GM23338 (cell line): ENCODE measurements around the gene CRIP3.
"Not testable (repeated sequence)": the region's sequence is repeated elsewhere in the genome, so short reads cannot be mapped to it uniquely, and the experiment has no call there.

Experiments used
- CREB1 ChIP-seq: fragments of 250-450 bp; sonication (Bioruptor Pico); IDR thresholded peaks from 2 replicates; pipeline ENCODE4 v1.5.0; 2020; ENCODE audit warnings: low read depth, mild to moderate bottlenecking, moderate library complexity
- EZH2 ChIP-seq: fragments of 200-600 bp; sonication (generic); IDR thresholded peaks from one replicate; pipeline ENCODE4 v1.8.0; 2017; ENCODE audit warnings: antibody characterized with exemption, mild to moderate bottlenecking, low read depth; ENCODE audit not compliant: unreplicated experiment
- EZH2phosphoT487 ChIP-seq: fragments of 200-600 bp; sonication (generic); IDR thresholded peaks from one replicate; pipeline ENCODE4 v1.8.1; 2018; ENCODE audit warnings: antibody characterized with exemption; ENCODE audit not compliant: unreplicated experiment
- JUNB ChIP-seq: IDR thresholded peaks from one replicate; pipeline ENCODE4 v1.6.1; 2016; ENCODE audit warnings: antibody characterized with exemption; ENCODE audit not compliant: unreplicated experiment
- NANOG ChIP-seq: IDR thresholded peaks from 2 replicates; pipeline ENCODE4 v1.6.1; 2016; ENCODE audit warnings: antibody characterized with exemption, borderline replicate concordance
- POLR2AphosphoS5 ChIP-seq: IDR thresholded peaks from 2 replicates; pipeline ENCODE4 v1.6.1; 2016; ENCODE audit warnings: antibody characterized with exemption, low read depth
- ZNF114 ChIP-seq: fragments of 250-450 bp; sonication (Bioruptor Pico); IDR thresholded peaks from 2 replicates; pipeline ENCODE4 v1.5.0; 2020; ENCODE audit warnings: mild to moderate bottlenecking, moderate library complexity
- TF ChIP-seq, protein P1 (sequence below), 2 experiments: fragments of 200-600 bp in 1 of 2; sonication (generic) in 1 of 2; conservative IDR thresholded peaks; 2 replicates each; pipeline versions ENCODE4 v1.5.1 to v1.6.1; 2016 to 2017; ENCODE audit warnings: antibody characterized with exemption in 2 of 2, low read depth in 2 of 2, mild to moderate bottlenecking in 2 of 2, moderate library complexity in 1 of 2
- TF ChIP-seq, protein P2 (sequence below): IDR thresholded peaks from one replicate; pipeline ENCODE4 v1.6.1; 2018; ENCODE audit warnings: antibody characterized with exemption; ENCODE audit not compliant: unreplicated experiment
- TF ChIP-seq, protein P3 (sequence below): IDR thresholded peaks from 2 replicates; pipeline ENCODE4 v1.6.1; 2016; ENCODE audit warnings: antibody characterized with exemption

- TF ChIP-seq, protein P1, sequence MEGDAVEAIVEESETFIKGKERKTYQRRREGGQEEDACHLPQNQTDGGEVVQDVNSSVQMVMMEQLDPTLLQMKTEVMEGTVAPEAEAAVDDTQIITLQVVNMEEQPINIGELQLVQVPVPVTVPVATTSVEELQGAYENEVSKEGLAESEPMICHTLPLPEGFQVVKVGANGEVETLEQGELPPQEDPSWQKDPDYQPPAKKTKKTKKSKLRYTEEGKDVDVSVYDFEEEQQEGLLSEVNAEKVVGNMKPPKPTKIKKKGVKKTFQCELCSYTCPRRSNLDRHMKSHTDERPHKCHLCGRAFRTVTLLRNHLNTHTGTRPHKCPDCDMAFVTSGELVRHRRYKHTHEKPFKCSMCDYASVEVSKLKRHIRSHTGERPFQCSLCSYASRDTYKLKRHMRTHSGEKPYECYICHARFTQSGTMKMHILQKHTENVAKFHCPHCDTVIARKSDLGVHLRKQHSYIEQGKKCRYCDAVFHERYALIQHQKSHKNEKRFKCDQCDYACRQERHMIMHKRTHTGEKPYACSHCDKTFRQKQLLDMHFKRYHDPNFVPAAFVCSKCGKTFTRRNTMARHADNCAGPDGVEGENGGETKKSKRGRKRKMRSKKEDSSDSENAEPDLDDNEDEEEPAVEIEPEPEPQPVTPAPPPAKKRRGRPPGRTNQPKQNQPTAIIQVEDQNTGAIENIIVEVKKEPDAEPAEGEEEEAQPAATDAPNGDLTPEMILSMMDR (conservative IDR thresholded peaks at IDR 0.05; ENCODE audit: low read depth in 2 of 2) = not testable (repeated sequence)
- not testable (repeated sequence) for TF ChIP-seq NANOG; EZH2phosphoT487; POLR2AphosphoS5; EZH2; CREB1 (CRISPR knock-in tag); ZNF114 (CRISPR knock-in tag); JUNB
- TF ChIP-seq, protein P2, sequence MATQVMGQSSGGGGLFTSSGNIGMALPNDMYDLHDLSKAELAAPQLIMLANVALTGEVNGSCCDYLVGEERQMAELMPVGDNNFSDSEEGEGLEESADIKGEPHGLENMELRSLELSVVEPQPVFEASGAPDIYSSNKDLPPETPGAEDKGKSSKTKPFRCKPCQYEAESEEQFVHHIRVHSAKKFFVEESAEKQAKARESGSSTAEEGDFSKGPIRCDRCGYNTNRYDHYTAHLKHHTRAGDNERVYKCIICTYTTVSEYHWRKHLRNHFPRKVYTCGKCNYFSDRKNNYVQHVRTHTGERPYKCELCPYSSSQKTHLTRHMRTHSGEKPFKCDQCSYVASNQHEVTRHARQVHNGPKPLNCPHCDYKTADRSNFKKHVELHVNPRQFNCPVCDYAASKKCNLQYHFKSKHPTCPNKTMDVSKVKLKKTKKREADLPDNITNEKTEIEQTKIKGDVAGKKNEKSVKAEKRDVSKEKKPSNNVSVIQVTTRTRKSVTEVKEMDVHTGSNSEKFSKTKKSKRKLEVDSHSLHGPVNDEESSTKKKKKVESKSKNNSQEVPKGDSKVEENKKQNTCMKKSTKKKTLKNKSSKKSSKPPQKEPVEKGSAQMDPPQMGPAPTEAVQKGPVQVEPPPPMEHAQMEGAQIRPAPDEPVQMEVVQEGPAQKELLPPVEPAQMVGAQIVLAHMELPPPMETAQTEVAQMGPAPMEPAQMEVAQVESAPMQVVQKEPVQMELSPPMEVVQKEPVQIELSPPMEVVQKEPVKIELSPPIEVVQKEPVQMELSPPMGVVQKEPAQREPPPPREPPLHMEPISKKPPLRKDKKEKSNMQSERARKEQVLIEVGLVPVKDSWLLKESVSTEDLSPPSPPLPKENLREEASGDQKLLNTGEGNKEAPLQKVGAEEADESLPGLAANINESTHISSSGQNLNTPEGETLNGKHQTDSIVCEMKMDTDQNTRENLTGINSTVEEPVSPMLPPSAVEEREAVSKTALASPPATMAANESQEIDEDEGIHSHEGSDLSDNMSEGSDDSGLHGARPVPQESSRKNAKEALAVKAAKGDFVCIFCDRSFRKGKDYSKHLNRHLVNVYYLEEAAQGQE = not testable (repeated sequence)
- TF ChIP-seq, protein P3, sequence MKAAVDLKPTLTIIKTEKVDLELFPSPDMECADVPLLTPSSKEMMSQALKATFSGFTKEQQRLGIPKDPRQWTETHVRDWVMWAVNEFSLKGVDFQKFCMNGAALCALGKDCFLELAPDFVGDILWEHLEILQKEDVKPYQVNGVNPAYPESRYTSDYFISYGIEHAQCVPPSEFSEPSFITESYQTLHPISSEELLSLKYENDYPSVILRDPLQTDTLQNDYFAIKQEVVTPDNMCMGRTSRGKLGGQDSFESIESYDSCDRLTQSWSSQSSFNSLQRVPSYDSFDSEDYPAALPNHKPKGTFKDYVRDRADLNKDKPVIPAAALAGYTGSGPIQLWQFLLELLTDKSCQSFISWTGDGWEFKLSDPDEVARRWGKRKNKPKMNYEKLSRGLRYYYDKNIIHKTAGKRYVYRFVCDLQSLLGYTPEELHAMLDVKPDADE = not testable (repeated sequence)
Observed at GRCh38 chr6:43303006-43303405, 5.6 kb downstream of the CRIP3 start.
